Measurements from ENCODE around the gene DOK7.

DNA sequence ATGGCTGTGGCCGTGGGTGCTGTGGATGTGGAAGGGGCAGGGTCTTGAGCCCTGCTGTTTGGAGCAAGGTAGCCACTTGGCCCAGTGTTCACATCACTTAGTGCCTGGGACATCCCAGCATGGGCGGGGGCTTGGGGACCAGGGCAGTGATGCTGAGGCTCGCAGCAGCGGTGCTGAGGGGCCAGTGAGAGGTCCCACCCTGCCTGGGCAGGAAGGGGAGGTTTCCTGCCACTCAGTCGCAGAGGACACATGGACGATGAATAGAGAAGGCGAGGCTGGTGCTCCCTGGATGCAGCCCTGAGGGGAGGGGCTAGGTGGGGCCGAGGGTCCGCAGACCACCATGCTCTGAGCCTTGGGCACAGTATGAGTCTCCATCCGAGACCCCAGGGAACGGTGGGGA is 25.7 kb downstream of the DOK7 start:
- TF ChIP-seq EZH2 (IDR thresholded peaks at IDR 0.05; ENCODE audit: low read length), result no peak
- TF ChIP-seq, protein P1, sequence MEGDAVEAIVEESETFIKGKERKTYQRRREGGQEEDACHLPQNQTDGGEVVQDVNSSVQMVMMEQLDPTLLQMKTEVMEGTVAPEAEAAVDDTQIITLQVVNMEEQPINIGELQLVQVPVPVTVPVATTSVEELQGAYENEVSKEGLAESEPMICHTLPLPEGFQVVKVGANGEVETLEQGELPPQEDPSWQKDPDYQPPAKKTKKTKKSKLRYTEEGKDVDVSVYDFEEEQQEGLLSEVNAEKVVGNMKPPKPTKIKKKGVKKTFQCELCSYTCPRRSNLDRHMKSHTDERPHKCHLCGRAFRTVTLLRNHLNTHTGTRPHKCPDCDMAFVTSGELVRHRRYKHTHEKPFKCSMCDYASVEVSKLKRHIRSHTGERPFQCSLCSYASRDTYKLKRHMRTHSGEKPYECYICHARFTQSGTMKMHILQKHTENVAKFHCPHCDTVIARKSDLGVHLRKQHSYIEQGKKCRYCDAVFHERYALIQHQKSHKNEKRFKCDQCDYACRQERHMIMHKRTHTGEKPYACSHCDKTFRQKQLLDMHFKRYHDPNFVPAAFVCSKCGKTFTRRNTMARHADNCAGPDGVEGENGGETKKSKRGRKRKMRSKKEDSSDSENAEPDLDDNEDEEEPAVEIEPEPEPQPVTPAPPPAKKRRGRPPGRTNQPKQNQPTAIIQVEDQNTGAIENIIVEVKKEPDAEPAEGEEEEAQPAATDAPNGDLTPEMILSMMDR (optimal IDR thresholded peaks at IDR 0.05 in 1 of 3, IDR thresholded peaks at IDR 0.05 in 1 of 3, conservative IDR thresholded peaks at IDR 0.05 in 1 of 3; ENCODE audit: extremely low read depth in 1 of 3, insufficient read depth in 2 of 3, low read length in 3 of 3), result no peak
